Natural killer cell (primary cell): ENCODE results near the gene SLC52A3. TPM values are rescaled to one million over a fixed set of nuclear protein-coding genes. Genes with fewer than 3 reads are reported as not detected.

Experiments
- ATAC-seq, 3 donors: fragments of 150-1000 bp in 2 of 3; fragments of 200-7000 bp in 1 of 3; cut with Tn5 transposase; 1 replicate in 1 of 3; 2 replicates in 2 of 3; pipeline ENCODE4 v1.10.0; 2021; ENCODE audit warnings: mild to moderate bottlenecking in 2 of 3, moderate library complexity in 2 of 3
- DNase-seq, 2 donors: peaks; one replicate each; pipeline versions ENCODE4 v3.0.0 to v3.0.0-alpha.2; 2013 to 2021; ENCODE audit warnings: mixed read lengths in 1 of 2
- H3K27ac ChIP-seq: one replicate; pipeline ENCODE4 v1.5.1; 2013; ENCODE audit warnings: mild to moderate bottlenecking, low read length
- H3K27me3 ChIP-seq: one replicate; pipeline ENCODE4 v1.6.1; 2013; ENCODE audit warnings: low read length; ENCODE audit not compliant: control insufficient read depth, insufficient read depth
- H3K36me3 ChIP-seq: one replicate; pipeline ENCODE4 v1.6.1; 2013; ENCODE audit warnings: low read length; ENCODE audit not compliant: control insufficient read depth, insufficient read depth
- H3K4me1 ChIP-seq: one replicate; pipeline ENCODE4 v1.6.1; 2013; ENCODE audit warnings: low read length; ENCODE audit not compliant: control insufficient read depth, insufficient read depth
- H3K4me3 ChIP-seq: one replicate; pipeline ENCODE4 v1.5.1; 2013; ENCODE audit warnings: low read length
- H3K9me3 ChIP-seq: one replicate; pipeline ENCODE4 v1.6.1; 2013; ENCODE audit warnings: low read length; ENCODE audit not compliant: control insufficient read depth, insufficient read depth
- H3K27ac Mint-ChIP-seq, 2 donors: one replicate each; pipeline ENCODE4 v1.8.0; 2022; ENCODE audit warnings: mild to moderate bottlenecking in 2 of 2, mixed read lengths in 2 of 2, moderate library complexity in 1 of 2
- H3K27me3 Mint-ChIP-seq, 2 donors: one replicate each; pipeline ENCODE4 v1.8.0; 2022; ENCODE audit warnings: low read depth in 2 of 2, mixed read lengths in 2 of 2
- H3K36me3 Mint-ChIP-seq: one replicate; pipeline ENCODE4 v1.8.0; 2022; ENCODE audit warnings: mixed read lengths
- H3K4me1 Mint-ChIP-seq, 2 donors: one replicate each; pipeline ENCODE4 v1.8.0; 2022; ENCODE audit warnings: mixed read lengths in 2 of 2
- H3K4me3 Mint-ChIP-seq: one replicate; pipeline ENCODE4 v1.8.0; 2022; ENCODE audit warnings: mild to moderate bottlenecking, moderate library complexity, mixed read lengths
- H3K9me3 Mint-ChIP-seq, 2 donors: one replicate each; pipeline ENCODE4 v1.8.0; 2022; ENCODE audit warnings: mixed read lengths in 2 of 2
- CTCF ChIP-seq: fragments of 200-600 bp; IDR thresholded peaks from one replicate; pipeline ENCODE4 v1.8.0; 2022; ENCODE audit warnings: antibody characterized with exemption
- WGBS: methylation state at CpG from one replicate; pipeline ENCODE4 v1.1.7; 2013; ENCODE audit warnings: missing lambda C conversion rate; ENCODE audit not compliant: insufficient coverage; 5-methylcytosine and 5-hydroxymethylcytosine counted together
- intact Hi-C: fragments of 100-400 bp; cut with micrococcal nuclease; formaldehyde crosslinking; loops from one replicate; pipeline ENCODE4 v1.14.2; 2022
- total RNA-seq, 4 donors: library from RNA; stranded (reverse); fragments of 120-200 nt in 1 of 4; gene quantifications; one replicate each; pipeline versions ENCODE4 v1.2.3 to v1.2.4, GENCODE V29; 2013 to 2022

The SLC52A3 gene
- total RNA-seq, 3 donors from 2014 or later (not counting 1 experiment from before 2014, with no cell fraction given) = not detected

GRCh38 chr20:772806-773205, 4.5 kb upstream of the SLC52A3 start:
- Histone ChIP-seq H3K27me3 (no peaks in the 10 kb centered on the region), H3K27ac (no peak overlapping the region), H3K4me1 (no peaks in the 10 kb centered on the region), H3K9me3 (peaks cover 3% of the 10 kb centered on the region), H3K36me3 (no peaks in the 10 kb centered on the region), H3K4me3 (no peak overlapping the region)
- ATAC-seq (no peak), DNase-seq (no peak)
- no peaks in the 10 kb centered on the region for H3K4me1 Mint-ChIP-seq
- WGBS = 91% methylated on average over 8 of the region's 9 CpGs
- no peak overlapping the region for H3K4me3 Mint-ChIP-seq
- no peaks in the 10 kb centered on the region for H3K9me3 Mint-ChIP-seq
- no peak for TF ChIP-seq CTCF
- intact Hi-C loops = no loop called here
- H3K27ac Mint-ChIP-seq = no peak overlapping the region
- H3K36me3 Mint-ChIP-seq = no peaks in the 10 kb centered on the region
- peaks cover 9 to 14% of the 10 kb centered on the region in 2 donors for H3K27me3 Mint-ChIP-seq

- no peak for DNase-seq
- Mint-ChIP-seq H3K4me3 (no peak overlapping the region), H3K4me1 (no peaks in the 10 kb centered on the region), H3K27me3 (peaks cover 10 to 14% of the 10 kb centered on the region in 2 donors), H3K27ac (no peak overlapping the region), H3K9me3 (no peaks in the 10 kb centered on the region), H3K36me3 (no peaks in the 10 kb centered on the region)
- Histone ChIP-seq H3K9me3 (peaks cover 3% of the 10 kb centered on the region), H3K4me3 (no peak overlapping the region), H3K27ac (no peak overlapping the region), H3K4me1 (no peaks in the 10 kb centered on the region), H3K36me3 (no peaks in the 10 kb centered on the region), H3K27me3 (no peaks in the 10 kb centered on the region)
- TF ChIP-seq CTCF = no peak
- WGBS = 85% methylated on average over 9 of the region's 9 CpGs
- intact Hi-C loops = no loop called here
- no peak for ATAC-seq
Measured at GRCh38 chr20:771741-772464, 3.6 kb upstream of the SLC52A3 start.

- intact Hi-C loops = no loop called here
- H3K9me3 ChIP-seq = peaks cover 3% of the 10 kb centered on the region
- H3K4me3 Mint-ChIP-seq = no peak overlapping the region
- no peaks in the 10 kb centered on the region for H3K27me3 ChIP-seq
- H3K4me3 ChIP-seq = no peak overlapping the region
- no peaks in the 10 kb centered on the region for H3K4me1 Mint-ChIP-seq
- TF ChIP-seq CTCF = no peak
- H3K27ac Mint-ChIP-seq = no peak overlapping the region
- H3K27me3 Mint-ChIP-seq = peaks cover 12 to 14% of the 10 kb centered on the region in 2 donors
- WGBS = 93% methylated on average over 2 of the region's 2 CpGs
- H3K9me3 Mint-ChIP-seq = no peaks in the 10 kb centered on the region
- no peaks in the 10 kb centered on the region for H3K36me3 ChIP-seq
- no peak for DNase-seq
- no peak overlapping the region for H3K27ac ChIP-seq
- no peaks in the 10 kb centered on the region for H3K4me1 ChIP-seq
- no peak for ATAC-seq
- H3K36me3 Mint-ChIP-seq = no peaks in the 10 kb centered on the region
Measured at GRCh38 chr20:770691-771090, 2.4 kb upstream of the SLC52A3 start.

- ATAC-seq (no peak), DNase-seq (no peak)
- Histone ChIP-seq H3K27me3 (no peaks in the 10 kb centered on the region), H3K36me3 (no peaks in the 10 kb centered on the region), H3K9me3 (peaks cover 3% of the 10 kb centered on the region), H3K4me3 (no peak overlapping the region), H3K27ac (no peak overlapping the region), H3K4me1 (no peaks in the 10 kb centered on the region)
- Mint-ChIP-seq H3K4me1 (no peaks in the 10 kb centered on the region), H3K27me3 (peaks cover 12 to 27% of the 10 kb centered on the region in 2 donors), H3K36me3 (no peaks in the 10 kb centered on the region), H3K9me3 (no peaks in the 10 kb centered on the region), H3K27ac (no peak overlapping the region), H3K4me3 (no peak overlapping the region)
- no peak for TF ChIP-seq CTCF
- WGBS = 25% methylated on average over 1 of the region's 1 CpG
- intact Hi-C loops = no loop called here
Measured at GRCh38 chr20:766906-767305, 1.4 kb downstream of the SLC52A3 start.
